K562 (cell line): ENCODE data around the gene LIN7A. TPM values are rescaled to one million over a fixed set of nuclear protein-coding genes. Genes with fewer than 3 reads are reported as not detected.

Experiments
- ATAC-seq: fragments of 200-7000 bp; cut with Tn5 transposase; 3 replicates; pipeline ENCODE4 v1.9.1; 2020; ENCODE audit warnings: moderate library complexity
- BruUV-seq: library from RNA; stranded (reverse); fragments of 400-500 nt; replicated peaks from 2 replicates; lab custom pipeline; 2021; lab: Mats Ljungman, UMichigan
- CTCF ChIA-PET: fragments of 300-600 bp; formaldehyde crosslinking; extraction: SDS; loops from one replicate; lab custom pipeline; 2021; ENCODE audit warnings: low intra/inter-chr PET ratio; lab: Yijun Ruan, JAX
- POLR2A ChIA-PET: fragments of 300-600, 350-650 bp; sonication (Branson Sonifier 250); formaldehyde crosslinking; extraction: SDS; loops from one replicate; lab custom pipeline; 2021; ENCODE audit warnings: antibody characterized with exemption, inconsistent platforms; lab: Yijun Ruan, JAX
- DNase-seq, 4 experiments: peaks; one replicate each; pipeline versions ENCODE4 v3.0.0 to v3.0.0-alpha.2; 2011 to 2018; ENCODE audit warnings: low spot score in 3 of 4, mixed read lengths in 3 of 4; ENCODE audit errors: extremely low read depth in 1 of 4
- FAIRE-seq: peaks from 2 replicates; lab custom pipeline; 2011; peaks lifted over from hg19 to GRCh38; lab: Jason Lieb, UNC
- H2AFZ ChIP-seq: 2 replicates; pipeline ENCODE4 v1.6.0; 2011; ENCODE audit warnings: low read depth, low read length, control low read depth, inconsistent platforms
- H3K27ac ChIP-seq: fragments of 200-600 bp; 3 replicates; pipeline ENCODE4 v1.8.0; 2011; ENCODE audit warnings: low read depth, mild to moderate bottlenecking, control low read depth, inconsistent platforms, low read length, moderate library complexity, mixed read lengths; ENCODE audit errors: extremely low read depth
- H3K27me3 ChIP-seq, 2 experiments: fragments of 300-600 bp in 1 of 2; 2 replicates in 1 of 2; 3 replicates in 1 of 2; pipeline versions ENCODE4 v1.6.0 to v1.8.0; 2011; ENCODE audit warnings: inconsistent platforms in 2 of 2, low read length in 2 of 2, mild to moderate bottlenecking in 1 of 2, mixed read lengths in 1 of 2, moderate library complexity in 1 of 2; ENCODE audit not compliant: control insufficient read depth in 2 of 2, insufficient read depth in 2 of 2
- H3K36me3 ChIP-seq: fragments of 300-600 bp; 3 replicates; pipeline ENCODE4 v1.8.0; 2011; ENCODE audit warnings: mild to moderate bottlenecking, low read length, inconsistent platforms; ENCODE audit not compliant: control insufficient read depth, insufficient read depth
- H3K4me1 ChIP-seq, 2 experiments: fragments of 200-600 bp in 1 of 2; replicated peaks in 1 of 2; 2 replicates in 1 of 2; 3 replicates in 1 of 2; pipeline versions ENCODE4 v1.5.1 to v1.8.0; 2011; ENCODE audit warnings: inconsistent platforms in 2 of 2, low read length in 2 of 2, mild to moderate bottlenecking in 1 of 2, mixed read lengths in 1 of 2, moderate library complexity in 1 of 2; ENCODE audit not compliant: control insufficient read depth in 2 of 2, insufficient read depth in 2 of 2
- H3K4me2 ChIP-seq: 2 replicates; pipeline ENCODE4 v1.6.1; 2011; ENCODE audit warnings: low read length, control low read depth, inconsistent platforms, mixed read lengths; ENCODE audit not compliant: insufficient read depth
- H3K4me3 ChIP-seq: fragments of 200-600 bp; sonication (generic), shearing (Covaris generic); 2 replicates; pipeline ENCODE4 v1.5.1; 2016; ENCODE audit warnings: control low read depth, inconsistent platforms
- H3K79me2 ChIP-seq: fragments of 200-600 bp; 3 replicates; pipeline ENCODE4 v1.8.0; 2011; ENCODE audit warnings: low read length, inconsistent platforms; ENCODE audit not compliant: control insufficient read depth, insufficient read depth
- H3K9ac ChIP-seq, 2 experiments: 2 replicates each; pipeline versions ENCODE4 v1.6.0 to v1.6.1; 2011; ENCODE audit warnings: low read depth in 2 of 2, low read length in 2 of 2, control low read depth in 1 of 2, inconsistent platforms in 1 of 2, mild to moderate bottlenecking in 1 of 2, mixed read lengths in 1 of 2; ENCODE audit not compliant: insufficient read depth in 1 of 2
- H3K9me1 ChIP-seq: one replicate; pipeline ENCODE4 v1.6.0; 2011; ENCODE audit warnings: inconsistent platforms, mild to moderate bottlenecking, low read length, moderate library complexity; ENCODE audit not compliant: control insufficient read depth, insufficient read depth
- H3K9me3 ChIP-seq: replicated peaks from 2 replicates; pipeline ENCODE4 v1.5.1; 2011; ENCODE audit warnings: low read depth, low read length, inconsistent platforms; ENCODE audit not compliant: control insufficient read depth, insufficient read depth
- H4K20me1 ChIP-seq: replicated peaks from 2 replicates; pipeline ENCODE4 v1.6.1; 2011; ENCODE audit warnings: low read length, inconsistent platforms, mixed read lengths; ENCODE audit not compliant: control insufficient read depth, insufficient read depth
- HBP1 ChIP-seq: fragments of 450-650 bp; formaldehyde crosslinking; IDR thresholded peaks from 2 replicates; pipeline ENCODE4 v1.4.0; 2022; ENCODE audit warnings: missing genetic modification characterization
- MBD2 ChIP-seq: sonication (generic); IDR thresholded peaks from 2 replicates; pipeline ENCODE4 v1.6.1; 2016; ENCODE audit warnings: low read depth, borderline replicate concordance
- RNF219 ChIP-seq: fragments of 250-450 bp; sonication (Bioruptor Pico); IDR thresholded peaks from 2 replicates; pipeline ENCODE4 v1.5.0; 2022; ENCODE audit warnings: mild to moderate bottlenecking
- STAT5A ChIP-seq: IDR thresholded peaks from 2 replicates; pipeline ENCODE4 v1.6.1; 2012; ENCODE audit warnings: low read length, inconsistent platforms, borderline replicate concordance
- ZFP1 ChIP-seq: fragments of 450-650 bp; formaldehyde crosslinking; IDR thresholded peaks from 2 replicates; pipeline ENCODE4 v1.4.0; 2020; ENCODE audit warnings: mild to moderate bottlenecking, mixed read lengths
- in situ Hi-C: fragments of 300-500 bp; cut with MboI; formaldehyde crosslinking; loops from 4 replicates; pipeline ENCODE4 v1.15.0; 2018; ENCODE audit warnings: inconsistent platforms, mixed read lengths
- intact Hi-C: fragments of 100-400 bp; cut with micrococcal nuclease; formaldehyde crosslinking; loops from 2 replicates; pipeline ENCODE4 v1.14.2; 2022
- polyA plus RNA-seq, 8 experiments: library from polyadenylated mRNA; depleted of rRNA in 4 of 8; stranded (reverse) in 5 of 8; unstranded in 3 of 8; fragments of >200 nt; fragmentation: Nextera tagmentation in 2 of 8; fragmentation: Illumina TruSeq in 1 of 8; extraction: Ambion mirVana in 2 of 8; extraction: Trizol in 1 of 8; gene quantifications; 2 replicates each; pipeline versions ENCODE4 v1.2.1 to v1.2.3, GENCODE V29; 2011 to 2014; ENCODE audit warnings: inconsistent platforms in 1 of 8, missing spikeins in 1 of 8
- total RNA-seq, 7 experiments: library from RNA; depleted of rRNA in 6 of 7; stranded (reverse); fragments of >200 nt in 6 of 7; fragmentation: Illumina TruSeq in 2 of 7; extraction: Trizol in 2 of 7; gene quantifications; 2 replicates each; pipeline versions ENCODE4 v1.2.1 to v1.2.3, GENCODE V29; 2011 to 2021; ENCODE audit warnings: low replicate concordance in 1 of 7

Gene LIN7A
- total and polyA plus RNA-seq, 9 of the 15 experiments (the other 6 are each of a cell fraction or from before 2014, with no cell fraction given) = not detected

GRCh38 chr12:80849337-80849736 is 88.4 kb downstream of the LIN7A start:
- no peaks in the 10 kb centered on the region for H4K20me1 ChIP-seq
- intact Hi-C loops = no loop called here
- H3K27me3 ChIP-seq = no peaks in the 10 kb centered on the region
- no TSS peak for BruUV-seq
- H3K9ac ChIP-seq = no peak overlapping the region
- H3K4me3 ChIP-seq = no peak overlapping the region
- DNase-seq = no peak
- POLR2A ChIA-PET = no interaction called here
- TF ChIP-seq RNF219 (CRISPR knock-in tag) (no peak), STAT5A (no peak), HBP1 (CRISPR knock-in tag) (no peak), MBD2 (no peak), ZFP1 (CRISPR knock-in tag) (no peak)
- TF ChIP-seq, all 486 proteins: peak for 0
- CTCF ChIA-PET = no interaction called here
- no peaks in the 10 kb centered on the region for H3K4me1 ChIP-seq
- peaks cover 2% of the 10 kb centered on the region; the same call in 1 of the 2 replicates for H3K9me3 ChIP-seq
- no peak overlapping the region for H3K27ac ChIP-seq
- no peaks in the 10 kb centered on the region for H3K36me3 ChIP-seq
- in situ Hi-C loops = no loop called here
- no peak for FAIRE-seq
- H2AFZ ChIP-seq = no peak overlapping the region
- no peaks in the 10 kb centered on the region for H3K79me2 ChIP-seq
- H3K4me2 ChIP-seq = no peak overlapping the region
- no peak for ATAC-seq
- no peaks in the 10 kb centered on the region for H3K9me1 ChIP-seq
